Left ventricle myocardium inferior (tissue), 1 donor: ENCODE results near the gene SLC9A2. TPM values are rescaled to one million over a fixed set of nuclear protein-coding genes. Genes with fewer than 3 reads are reported as not detected.

Source experiments
- DNase-seq: peaks from one replicate; pipeline ENCODE4 v3.0.0-alpha.2; 2020
- H3K27ac ChIP-seq: fragments of 200-600 bp; replicated peaks from 2 replicates; pipeline ENCODE4 v1.8.0; 2021
- H3K27me3 ChIP-seq: fragments of 200-600 bp; 2 replicates; pipeline ENCODE4 v1.8.0; 2021; ENCODE audit warnings: low read depth
- H3K36me3 ChIP-seq: fragments of 200-600 bp; 2 replicates; pipeline ENCODE4 v1.8.0; 2021
- H3K4me1 ChIP-seq: fragments of 200-600 bp; 2 replicates; pipeline ENCODE4 v1.8.0; 2021
- H3K4me3 ChIP-seq: fragments of 200-600 bp; 2 replicates; pipeline ENCODE4 v1.8.0; 2021; ENCODE audit warnings: mild to moderate bottlenecking, moderate library complexity
- H3K9me3 ChIP-seq: fragments of 200-600 bp; replicated peaks from 2 replicates; pipeline ENCODE4 v1.8.0; 2021
- CTCF ChIP-seq: fragments of 200-600 bp; IDR thresholded peaks from 2 replicates; pipeline ENCODE4 v1.8.0; 2021; ENCODE audit warnings: antibody characterized with exemption, mild to moderate bottlenecking, borderline replicate concordance
- intact Hi-C: fragments of 100-400 bp; cut with micrococcal nuclease; formaldehyde crosslinking; loops from one replicate; pipeline ENCODE4 v1.11.0; 2022
- total RNA-seq: library from RNA; stranded (reverse); fragmentation: NEBNext Ultra II Directional; extraction: Animal tissue kit (Norgen Biotek cat#: 25700); gene quantifications from one replicate; pipeline ENCODE4 v1.2.1, GENCODE V29; 2021
- donor health status: DM: no; HTN: yes; CAD: no; lungs with severe emphysema.

The SLC9A2 gene
- total RNA-seq, 1 donor from 2014 or later, result 0.25 TPM

GRCh38 chr2:102663381-102663780, 44.0 kb downstream of the SLC9A2 start:
- no peak overlapping the region for H3K27ac ChIP-seq
- TF ChIP-seq CTCF, result no peak
- H3K4me3 ChIP-seq, result no peak overlapping the region
- no peaks in the 10 kb centered on the region for H3K9me3 ChIP-seq
- no peaks in the 10 kb centered on the region for H3K27me3 ChIP-seq
- no peaks in the 10 kb centered on the region for H3K4me1 ChIP-seq
- intact Hi-C loops, result no loop called here
- DNase-seq, result no peak
- no peaks in the 10 kb centered on the region for H3K36me3 ChIP-seq

GRCh38 chr2:102664471-102664909, 45.1 kb downstream of the SLC9A2 start:
- Histone ChIP-seq H3K4me1 (no peaks in the 10 kb centered on the region), H3K9me3 (no peaks in the 10 kb centered on the region), H3K4me3 (no peak overlapping the region), H3K36me3 (no peaks in the 10 kb centered on the region), H3K27me3 (no peaks in the 10 kb centered on the region), H3K27ac (no peak overlapping the region)
- no peak for DNase-seq
- intact Hi-C loops, result no loop called here
- no peak for TF ChIP-seq CTCF

GRCh38 chr2:102667072-102667471, 47.7 kb downstream of the SLC9A2 start:
- H3K4me3 ChIP-seq, result no peak overlapping the region
- no peak overlapping the region for H3K27ac ChIP-seq
- H3K9me3 ChIP-seq, result no peaks in the 10 kb centered on the region
- TF ChIP-seq CTCF, result no peak
- no peaks in the 10 kb centered on the region for H3K4me1 ChIP-seq
- intact Hi-C loops, result no loop called here
- peaks cover 11% of the 10 kb centered on the region for H3K27me3 ChIP-seq
- no peaks in the 10 kb centered on the region for H3K36me3 ChIP-seq
- no peak for DNase-seq

GRCh38 chr2:102668171-102668570, 48.8 kb downstream of the SLC9A2 start:
- no peak for DNase-seq
- intact Hi-C loops, result no loop called here
- no peaks in the 10 kb centered on the region for H3K9me3 ChIP-seq

GRCh38 chr2:102669401-102669800, 50.0 kb downstream of the SLC9A2 start:
- intact Hi-C loops, result no loop called here
- H3K4me1 ChIP-seq, result no peaks in the 10 kb centered on the region
- no peaks in the 10 kb centered on the region for H3K9me3 ChIP-seq
- TF ChIP-seq CTCF, result no peak
- H3K36me3 ChIP-seq, result no peaks in the 10 kb centered on the region
- no peak overlapping the region for H3K4me3 ChIP-seq
- H3K27me3 ChIP-seq, result peaks cover 18% of the 10 kb centered on the region
- no peak for DNase-seq
- H3K27ac ChIP-seq, result no peak overlapping the region

More at GRCh38 chr2:102668171-102668570, 48.8 kb downstream of the SLC9A2 start:
- H3K27me3 ChIP-seq, result peaks cover 11% of the 10 kb centered on the region
- H3K27ac ChIP-seq, result no peak overlapping the region
- no peak for TF ChIP-seq CTCF
- H3K4me1 ChIP-seq, result no peaks in the 10 kb centered on the region
- H3K36me3 ChIP-seq, result no peaks in the 10 kb centered on the region
- no peak overlapping the region for H3K4me3 ChIP-seq
